ENCODE data around the gene DIPK1C.

The DIPK1C gene

GRCh38 chr18:74430806-74431571 is 26.1 kb downstream of the DIPK1C start:
- in situ Hi-C loops (cut with MboI; ENCODE audit: low pct_unique_long_range_greater_than_20kb, low sequenced_read_pairs, unreplicated experiment), result no loop called here
- DNase-seq (ENCODE audit: low spot score), result no peak
- TF ChIP-seq, protein P1, sequence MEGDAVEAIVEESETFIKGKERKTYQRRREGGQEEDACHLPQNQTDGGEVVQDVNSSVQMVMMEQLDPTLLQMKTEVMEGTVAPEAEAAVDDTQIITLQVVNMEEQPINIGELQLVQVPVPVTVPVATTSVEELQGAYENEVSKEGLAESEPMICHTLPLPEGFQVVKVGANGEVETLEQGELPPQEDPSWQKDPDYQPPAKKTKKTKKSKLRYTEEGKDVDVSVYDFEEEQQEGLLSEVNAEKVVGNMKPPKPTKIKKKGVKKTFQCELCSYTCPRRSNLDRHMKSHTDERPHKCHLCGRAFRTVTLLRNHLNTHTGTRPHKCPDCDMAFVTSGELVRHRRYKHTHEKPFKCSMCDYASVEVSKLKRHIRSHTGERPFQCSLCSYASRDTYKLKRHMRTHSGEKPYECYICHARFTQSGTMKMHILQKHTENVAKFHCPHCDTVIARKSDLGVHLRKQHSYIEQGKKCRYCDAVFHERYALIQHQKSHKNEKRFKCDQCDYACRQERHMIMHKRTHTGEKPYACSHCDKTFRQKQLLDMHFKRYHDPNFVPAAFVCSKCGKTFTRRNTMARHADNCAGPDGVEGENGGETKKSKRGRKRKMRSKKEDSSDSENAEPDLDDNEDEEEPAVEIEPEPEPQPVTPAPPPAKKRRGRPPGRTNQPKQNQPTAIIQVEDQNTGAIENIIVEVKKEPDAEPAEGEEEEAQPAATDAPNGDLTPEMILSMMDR (IDR thresholded peaks at IDR 0.05; ENCODE audit: extremely low read depth, insufficient read depth, missing control alignments), result no peak

- in situ Hi-C loops (cut with MboI; ENCODE audit: low pct_unique_long_range_greater_than_20kb, low sequenced_read_pairs, unreplicated experiment), result no loop called here
- TF ChIP-seq, protein P1 (IDR thresholded peaks at IDR 0.05; ENCODE audit: extremely low read depth, insufficient read depth, missing control alignments), result no peak
- no peak for DNase-seq (ENCODE audit: low spot score)
These were observed 26.9 kb downstream of the DIPK1C start for GRCh38 chr18:74430231-74430630.

DNA sequence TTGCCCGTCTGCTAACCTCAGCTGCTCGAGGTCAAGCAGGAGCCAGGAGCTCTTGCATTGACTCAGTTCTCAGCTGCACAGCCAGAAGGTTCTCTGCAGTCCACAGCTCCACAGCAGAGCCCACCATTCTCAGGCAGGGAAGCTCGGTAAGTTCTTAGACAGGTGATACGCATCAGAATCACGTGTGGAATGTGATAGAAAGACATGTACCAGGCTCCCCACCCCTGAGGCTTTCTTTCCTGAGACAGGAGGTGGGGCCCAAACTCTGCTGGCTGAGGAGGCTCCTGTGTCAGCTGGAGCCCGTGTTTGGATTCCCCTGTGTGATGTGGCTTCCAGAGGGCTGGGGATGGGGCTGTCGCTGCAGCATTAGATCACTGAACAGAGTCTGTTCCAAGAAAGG is 28.0 kb downstream of the DIPK1C start:
- in situ Hi-C loops (cut with MboI; ENCODE audit: low pct_unique_long_range_greater_than_20kb, low sequenced_read_pairs, unreplicated experiment), result no loop called here
- no peak for DNase-seq (ENCODE audit: low spot score)
- TF ChIP-seq, protein P1 (IDR thresholded peaks at IDR 0.05; ENCODE audit: extremely low read depth, insufficient read depth, missing control alignments), result no peak

- DNase-seq (ENCODE audit: low spot score), result no peak
- TF ChIP-seq, protein P1 (IDR thresholded peaks at IDR 0.05; ENCODE audit: extremely low read depth, insufficient read depth, missing control alignments), result no peak
- in situ Hi-C loops (cut with MboI; ENCODE audit: low pct_unique_long_range_greater_than_20kb, low sequenced_read_pairs, unreplicated experiment), result no loop called here
These were observed 29.5 kb downstream of the DIPK1C start for GRCh38 chr18:74427442-74428112.

- TF ChIP-seq, protein P1 (IDR thresholded peaks at IDR 0.05; ENCODE audit: extremely low read depth, insufficient read depth, missing control alignments), result no peak
- no peak for DNase-seq (ENCODE audit: low spot score)
- in situ Hi-C loops (cut with MboI; ENCODE audit: low pct_unique_long_range_greater_than_20kb, low sequenced_read_pairs, unreplicated experiment), result no loop called here
These were observed 31.2 kb downstream of the DIPK1C start for GRCh38 chr18:74425876-74426275.

DNA sequence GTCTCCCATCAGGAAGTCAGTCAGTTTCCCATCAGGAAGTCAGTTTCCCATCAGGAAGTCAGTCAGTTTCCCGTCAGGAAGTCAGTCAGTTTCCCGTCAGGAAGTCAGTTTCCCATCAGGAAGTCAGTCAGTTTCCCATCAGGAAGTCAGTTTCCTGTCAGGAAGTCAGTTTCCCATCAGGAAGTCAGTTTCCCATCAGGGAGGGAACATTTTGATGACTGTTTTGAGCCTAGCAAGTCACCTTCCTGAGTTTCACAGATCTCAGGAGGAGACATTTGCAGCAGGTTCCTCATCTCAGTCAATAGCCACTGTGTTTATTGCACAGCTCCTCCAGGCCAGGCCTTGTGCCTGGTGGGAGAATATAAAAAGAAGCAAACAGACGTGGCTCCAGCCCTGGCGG is 31.9 kb downstream of the DIPK1C start:
- TF ChIP-seq, protein P1 (IDR thresholded peaks at IDR 0.05; ENCODE audit: extremely low read depth, insufficient read depth, missing control alignments), result no peak
- DNase-seq (ENCODE audit: low spot score), result no peak
- in situ Hi-C loops (cut with MboI; ENCODE audit: low pct_unique_long_range_greater_than_20kb, low sequenced_read_pairs, unreplicated experiment), result no loop called here

Data from GM13977 (cell line).